K562 (cell line): ENCODE measurements around the gene PREB.

Source experiments
- CTCF ChIP-seq, 3 experiments: IDR thresholded peaks in 2 of 3; conservative IDR thresholded peaks in 1 of 3; 2 replicates each; pipeline ENCODE4 v1.5.1; 2011 to 2012; ENCODE audit warnings: low read length in 3 of 3, mild to moderate bottlenecking in 3 of 3, control low read depth in 2 of 3, improper control_type of control experiment in 1 of 3, inconsistent platforms in 1 of 3, low read depth in 1 of 3, mixed read lengths in 1 of 3, moderate library complexity in 1 of 3; ENCODE audit not compliant: insufficient read depth in 2 of 3
- DPF2 ChIP-seq: fragments of 450-650 bp; IDR thresholded peaks from 2 replicates; pipeline ENCODE4 v1.6.1; 2016
- FOXK2 ChIP-seq, 2 experiments: fragments of 450-650 bp; IDR thresholded peaks in 1 of 2; conservative IDR thresholded peaks in 1 of 2; 2 replicates each; pipeline ENCODE4 v1.6.1; 2016; ENCODE audit warnings: low read depth in 2 of 2, mild to moderate bottlenecking in 1 of 2
- GTF2F1 ChIP-seq: IDR thresholded peaks from 2 replicates; pipeline ENCODE4 v1.6.1; 2011; ENCODE audit warnings: low read depth, low read length, improper control_type of control experiment
- NRF1 ChIP-seq, 2 experiments: fragments of 450-650 bp; IDR thresholded peaks in 1 of 2; conservative IDR thresholded peaks in 1 of 2; 2 replicates each; pipeline ENCODE4 v1.6.1; 2014; ENCODE audit warnings: mild to moderate bottlenecking in 2 of 2
- POLR2A ChIP-seq: fragments of 450-650 bp; conservative IDR thresholded peaks from 2 replicates; pipeline ENCODE4 v1.6.1; 2016
- RERE ChIP-seq: sonication (generic); formaldehyde crosslinking; IDR thresholded peaks from 2 replicates; pipeline ENCODE4 v1.8.0; 2023; ENCODE audit warnings: missing genetic modification reagents, mild to moderate bottlenecking, borderline replicate concordance
- SMAD1 ChIP-seq: fragments of 150-350 bp; IDR thresholded peaks from 2 replicates; pipeline ENCODE4 v1.6.1; 2014; ENCODE audit warnings: low read length, low read depth; ENCODE audit not compliant: partially characterized antibody
- SMC3 ChIP-seq: conservative IDR thresholded peaks from 2 replicates; pipeline ENCODE4 v1.6.1; 2011; ENCODE audit warnings: low read depth, low read length, improper control_type of control experiment; ENCODE audit not compliant: insufficient read depth
- ZNF668 ChIP-seq: fragments of 250-450 bp; sonication (Bioruptor Pico); IDR thresholded peaks from 2 replicates; pipeline ENCODE4 v1.8.0; 2022; ENCODE audit warnings: mild to moderate bottlenecking, inconsistent platforms
- TF ChIP-seq, protein P1 (sequence below): fragments of 250-450 bp; sonication (Bioruptor Pico); IDR thresholded peaks from 2 replicates; pipeline ENCODE4 v1.9.0; 2021; ENCODE audit warnings: mild to moderate bottlenecking

DNA sequence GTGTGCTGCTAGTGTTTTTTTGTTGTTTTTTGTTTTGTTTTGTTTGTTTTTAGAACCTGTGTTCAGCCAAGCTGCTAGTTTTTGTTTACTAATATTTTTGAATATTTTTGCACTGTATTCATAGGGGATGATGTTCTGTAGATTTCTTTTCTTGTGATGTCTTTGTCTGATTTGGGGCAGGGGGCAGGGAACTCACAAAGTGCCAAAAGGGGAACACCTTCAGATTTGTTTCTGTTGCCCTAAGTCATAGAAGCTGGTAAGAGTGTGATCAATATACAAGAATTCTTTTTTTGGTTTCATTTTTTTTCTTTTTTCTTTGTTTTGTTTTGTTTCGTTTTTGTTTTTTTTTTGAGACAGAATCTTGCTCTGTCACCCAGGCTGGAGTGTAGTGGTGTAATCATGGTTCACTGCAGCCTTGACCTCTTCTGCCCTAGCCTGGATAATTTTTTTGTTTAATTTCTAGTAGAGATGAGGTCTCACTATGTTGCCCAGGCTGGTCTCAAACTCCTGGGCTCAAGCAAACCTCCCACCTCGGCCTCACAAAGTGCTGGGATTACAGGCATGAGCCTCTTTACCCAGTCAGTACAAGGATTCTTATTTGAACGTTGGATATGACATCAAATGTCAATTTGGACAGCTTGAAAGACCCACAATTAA, 45.0 kb upstream of the PREB start:
- TF ChIP-seq SMAD1 (no peak), DPF2 (no peak), NRF1 (conservative IDR thresholded peaks at IDR 0.05 in 1 of 2, IDR thresholded peaks at IDR 0.05 in 1 of 2) (no peak), GTF2F1 (no peak), CTCF (IDR thresholded peaks at IDR 0.05 in 2 of 3, conservative IDR thresholded peaks at IDR 0.05 in 1 of 3; ENCODE audit: insufficient read depth in 2 of 3, low read depth in 1 of 3, low read length in 3 of 3) (no peak), FOXK2 (conservative IDR thresholded peaks at IDR 0.05 in 1 of 2, IDR thresholded peaks at IDR 0.05 in 1 of 2; ENCODE audit: low read depth in 2 of 2) (no peak), SMC3 (no peak), POLR2A (no peak), ZNF668 (CRISPR knock-in tag) (no peak), RERE (CRISPR knock-in tag) (no peak)
- TF ChIP-seq, protein P1, sequence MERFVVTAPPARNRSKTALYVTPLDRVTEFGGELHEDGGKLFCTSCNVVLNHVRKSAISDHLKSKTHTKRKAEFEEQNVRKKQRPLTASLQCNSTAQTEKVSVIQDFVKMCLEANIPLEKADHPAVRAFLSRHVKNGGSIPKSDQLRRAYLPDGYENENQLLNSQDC (CRISPR knock-in tag): no peak
